Measurements from ENCODE around the gene EMC10.

DNA sequence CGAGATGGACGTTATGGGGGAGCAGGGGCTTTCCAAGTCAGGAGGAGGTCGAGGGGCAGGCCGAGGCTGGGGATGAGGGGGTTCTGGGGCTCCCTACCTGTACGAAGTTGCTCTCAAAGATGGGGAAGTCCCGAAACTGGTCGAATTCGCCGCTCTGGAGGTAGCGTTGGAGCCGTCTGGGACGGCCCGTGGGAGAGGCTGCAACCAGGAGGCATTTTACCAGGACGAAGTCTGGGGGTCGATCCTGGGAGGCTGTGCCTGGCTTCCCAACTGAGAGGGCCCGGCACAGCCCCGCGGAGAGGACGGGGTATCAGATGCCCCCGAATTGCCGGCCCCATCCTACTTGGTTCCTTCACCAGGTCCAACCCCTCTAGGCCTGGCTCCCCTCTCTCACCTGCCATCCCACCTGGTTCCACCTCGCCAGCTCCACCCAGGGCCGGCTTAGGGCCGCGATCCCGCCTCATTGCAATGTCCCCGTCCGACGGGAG lies 527 bp upstream of the EMC10 start:
- no peak for TF ChIP-seq CTCF (IDR thresholded peaks at IDR 0.05; ENCODE audit: insufficient read depth, low read length)
- no peak for TF ChIP-seq POLR2AphosphoS5 (IDR thresholded peaks at IDR 0.05; ENCODE audit: low read depth)
- no peak for TF ChIP-seq SPI1 (IDR thresholded peaks at IDR 0.05; ENCODE audit: borderline replicate concordance, low read depth)

Data from HL-60 (cell line).